Stimulated activated CD4-positive, alpha-beta T cell treated with anti-CD3 and anti-CD28 coated beads, Interleukin-12 subunit alpha, Interleukin-12 subunit beta, amount 100 ng/mL, for 24 hours (primary cell): ENCODE measurements around the gene KDM4D.
A peak's percentile ranks its signal among the peaks of the same experiment; 100 is the strongest.
"Not testable (repeated sequence)": the region's sequence is repeated elsewhere in the genome, so short reads cannot be mapped to it uniquely, and the experiment has no call there.

ENCODE experiments used
- DNase-seq, 2 experiments: peaks; one replicate each; pipeline ENCODE4 v3.0.0-alpha.2; 2020; ENCODE audit warnings: low read depth in 2 of 2

Gene KDM4D

DNA sequence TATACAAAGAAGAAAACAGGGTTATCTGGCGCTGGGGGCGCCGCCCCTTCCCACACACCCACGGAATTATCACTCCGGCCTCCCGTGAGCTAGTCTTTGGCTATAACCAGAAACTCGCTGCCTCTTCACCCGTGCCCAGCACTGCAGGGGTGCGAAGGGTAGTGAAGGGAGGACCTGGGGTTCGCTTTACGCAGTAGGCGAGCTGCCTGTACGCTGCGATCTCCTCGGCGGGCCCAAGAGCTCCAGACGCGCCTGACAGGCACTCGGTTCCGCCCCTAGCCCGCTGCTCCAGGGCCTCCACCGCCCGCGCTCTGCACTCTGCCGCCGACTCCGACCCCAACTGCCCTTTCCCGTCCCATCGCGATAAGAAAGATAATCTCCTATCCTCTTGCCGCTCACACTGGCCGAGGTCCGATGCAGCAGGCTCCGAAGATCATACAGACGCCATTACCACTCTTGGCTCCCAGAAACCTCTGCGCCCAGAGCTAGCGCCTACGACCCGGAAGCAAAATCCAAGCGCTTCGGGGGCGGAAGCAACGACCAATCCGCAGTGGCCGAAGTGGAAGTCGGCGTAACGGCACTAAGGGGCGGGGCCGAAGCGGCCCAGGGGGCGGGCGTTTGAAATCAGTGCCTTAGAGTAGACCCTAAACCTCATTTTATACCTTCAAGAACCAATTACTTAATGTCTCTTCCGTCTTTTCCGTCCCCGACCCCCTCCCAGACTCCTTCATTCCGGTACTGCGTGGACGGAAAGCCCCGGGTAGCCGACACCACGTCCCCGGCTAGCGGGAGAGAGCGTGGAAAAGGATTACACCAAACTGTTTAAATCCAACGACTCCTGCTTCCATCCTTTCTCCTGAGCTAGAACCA is at the start of gene KDM4D, which contains the start of gene CWC15:
Gene KDM4D (plus strand): TSS at position 611 of the 870 bp plus-strand sequence. CDS start 23,664 bp downstream, outside the sequence.
Gene CWC15 (minus strand): TSS at position 458 of the 870 bp plus-strand sequence. CDS start 1,371 bp downstream, outside the sequence.
- DNase-seq = peak; percentile 88 to 94

DNA sequence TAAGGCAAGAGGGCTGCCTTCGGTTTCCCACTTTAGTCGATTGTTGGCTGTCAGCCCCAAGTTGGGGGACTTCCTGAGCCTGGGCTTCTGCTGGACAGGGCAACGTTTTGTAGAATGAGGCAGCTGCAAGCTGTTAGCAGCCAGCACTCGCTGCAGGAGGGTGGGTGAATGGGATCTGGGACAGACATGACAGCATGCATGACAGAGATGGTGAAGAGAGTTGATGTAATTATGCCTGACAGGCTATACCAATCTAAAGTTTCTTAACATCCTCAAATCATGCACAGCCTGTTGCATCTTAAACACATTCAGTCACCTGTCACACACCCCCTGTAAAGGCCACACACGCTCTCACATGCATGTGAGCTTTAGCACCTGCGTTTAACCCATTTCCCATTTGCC is 49.3 kb upstream of the KDM4D start:
- DNase-seq = no peak

DNA sequence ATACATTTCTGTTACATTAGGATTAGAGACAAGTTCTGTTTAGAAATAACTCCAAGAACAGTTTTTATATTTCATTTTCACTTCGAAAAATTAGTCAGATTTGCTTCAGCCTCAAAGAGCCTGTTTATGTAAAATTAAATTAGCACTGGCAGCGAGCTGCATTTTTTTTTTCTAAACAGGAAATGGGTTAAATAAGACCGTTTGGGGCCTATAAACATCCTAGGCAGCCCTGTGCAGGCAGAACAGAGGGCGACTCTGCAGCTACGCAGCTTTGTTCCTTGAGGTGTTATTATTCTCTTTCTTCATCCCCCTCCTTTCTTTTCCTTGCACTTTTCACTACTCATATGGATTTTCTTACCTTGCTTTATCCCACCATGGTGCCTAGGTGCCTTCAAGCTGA is 48.9 kb upstream of the KDM4D start:
- no peak for DNase-seq

DNA sequence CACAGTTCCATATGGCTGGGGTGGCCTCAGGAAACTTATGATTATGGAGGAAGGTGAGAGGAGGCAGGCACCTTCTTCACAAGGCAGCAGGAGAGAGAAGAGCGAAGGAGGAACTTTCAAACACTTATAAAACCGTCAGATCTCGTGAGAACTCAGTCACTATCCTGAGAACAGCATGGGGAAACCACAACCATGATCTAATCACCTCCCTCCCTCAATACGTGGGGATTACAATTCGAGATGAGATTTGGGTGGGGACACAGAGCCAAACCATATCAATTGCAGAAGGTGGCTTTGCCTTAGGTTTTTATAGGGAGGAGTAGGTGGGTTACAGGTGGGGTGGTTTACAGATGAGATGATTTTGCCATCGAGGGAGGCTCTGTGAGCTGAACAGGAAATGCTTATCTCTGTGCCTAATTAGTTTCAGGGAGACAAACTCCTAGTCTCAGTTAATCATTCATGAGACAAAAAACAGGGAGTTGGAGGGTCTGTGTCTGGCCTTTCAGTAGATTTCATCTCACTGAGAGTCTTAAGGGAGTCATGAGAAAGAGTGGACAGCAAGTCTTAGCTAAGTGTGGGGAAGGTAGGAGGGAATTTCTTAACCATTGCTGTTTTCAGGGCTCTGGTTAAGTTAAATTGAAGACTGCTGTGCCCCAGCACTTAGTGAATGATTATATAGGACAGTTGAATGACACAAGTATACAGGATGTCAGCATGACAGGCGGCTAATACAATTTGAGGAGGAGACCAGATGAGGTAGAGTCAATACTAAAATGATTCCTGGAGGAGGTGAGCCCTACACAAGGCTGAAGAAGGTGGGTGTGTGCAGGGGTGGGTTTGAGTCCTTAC is 47.9 kb upstream of the KDM4D start:
- no peak for DNase-seq

DNA sequence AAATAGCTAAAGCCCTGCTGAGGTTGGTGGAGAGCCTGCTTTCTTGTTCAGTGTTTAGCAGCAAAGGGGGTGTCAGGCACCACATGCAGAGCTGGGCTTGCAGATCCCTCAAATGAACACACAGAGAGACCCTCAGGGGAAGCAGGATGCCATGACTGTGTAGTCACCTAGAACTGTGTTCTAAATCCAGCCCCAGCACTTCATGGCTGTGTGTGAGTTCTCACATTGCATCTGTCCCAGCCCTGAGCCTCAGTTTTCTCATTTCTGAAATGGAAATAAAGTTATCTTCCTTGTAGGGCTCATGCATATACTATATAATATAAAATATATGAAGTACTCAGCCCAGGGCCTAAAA is 47.3 kb upstream of the KDM4D start:
- DNase-seq = no peak

DNA sequence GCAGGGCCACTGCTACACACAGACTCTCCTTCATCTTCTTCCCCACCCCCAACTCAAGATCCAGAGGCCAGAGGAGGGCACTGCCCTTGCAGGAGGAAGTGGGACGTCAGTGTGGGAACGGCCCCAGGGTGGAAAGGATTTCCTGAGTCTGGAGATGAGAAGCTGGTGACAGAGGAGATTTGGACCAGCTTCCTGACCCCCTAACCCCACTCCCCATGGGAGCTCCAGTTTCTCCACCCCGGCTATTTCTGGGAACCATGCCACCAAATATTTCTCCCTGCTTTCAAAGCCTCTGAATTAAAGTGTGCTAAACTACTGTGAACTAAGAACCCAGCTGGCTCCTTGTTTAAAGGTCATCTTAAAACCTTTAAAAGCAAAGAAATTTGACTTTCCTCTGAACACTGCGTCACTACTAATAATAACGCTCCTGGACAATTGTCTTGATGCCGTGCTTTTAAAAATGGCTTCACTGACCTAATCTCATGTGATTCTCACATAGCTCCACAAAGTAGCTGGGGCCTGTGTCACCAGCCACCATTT is 46.7 kb upstream of the KDM4D start:
- no peak for DNase-seq

DNA sequence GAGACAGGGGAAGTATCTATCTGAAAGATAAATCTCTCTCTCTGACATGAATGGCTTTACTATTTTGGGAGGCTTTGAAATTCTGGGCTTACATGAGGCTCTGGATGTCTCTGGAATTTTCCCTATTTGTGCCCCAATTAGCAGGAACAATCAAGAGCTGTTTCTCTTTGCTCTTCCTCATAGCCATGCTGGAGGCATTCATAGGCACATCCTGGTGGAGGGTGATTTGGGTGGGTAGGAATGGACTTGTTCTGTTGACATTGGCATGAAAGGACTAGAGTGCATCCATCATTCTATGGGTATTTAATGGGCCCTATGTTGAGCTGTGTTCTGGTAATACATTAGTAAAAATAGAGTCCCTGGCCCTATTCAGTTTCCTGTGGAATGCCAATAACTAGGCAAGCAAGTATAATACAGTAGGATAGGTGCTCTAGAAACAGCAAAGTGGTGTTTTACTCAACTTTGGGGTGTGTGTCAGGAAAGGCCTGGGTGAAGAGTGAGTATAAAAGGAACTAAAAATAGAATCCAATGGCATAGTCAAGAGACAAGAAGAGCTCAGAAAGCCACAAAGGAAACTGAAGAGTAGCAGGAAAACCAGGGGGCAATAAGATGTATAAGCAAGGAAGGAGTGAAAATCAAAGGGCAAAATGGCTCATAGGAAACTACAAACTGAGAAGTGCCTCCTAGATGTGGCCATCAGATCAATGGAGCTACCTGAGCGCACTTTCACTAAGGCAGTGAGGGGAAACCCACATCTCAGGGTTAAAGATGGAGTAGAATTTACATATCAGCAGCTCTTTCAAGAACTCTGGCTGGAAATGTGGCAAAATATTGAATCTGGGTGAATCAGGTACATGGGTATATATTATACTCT is 45.2 kb upstream of the KDM4D start:
- DNase-seq = no peak

DNA sequence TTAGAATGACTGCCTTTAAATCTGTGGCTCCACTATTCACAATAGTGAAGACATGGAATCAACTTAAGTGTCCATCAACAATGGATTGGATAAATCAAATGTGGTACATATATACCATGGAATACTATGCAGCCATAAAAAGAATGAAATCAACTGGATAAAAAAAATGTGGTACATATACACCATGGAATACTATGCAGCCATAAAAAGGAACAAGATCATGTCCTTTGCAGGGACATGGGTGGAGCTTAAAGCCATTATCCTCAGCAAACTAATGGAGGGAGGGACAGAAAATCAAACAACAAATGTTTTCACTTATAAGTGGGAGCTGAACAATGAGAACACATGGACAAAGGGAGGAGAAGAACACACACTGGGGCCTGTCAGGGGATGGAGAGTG is 41.4 kb upstream of the KDM4D start:
- DNase-seq = not testable (repeated sequence)

DNA sequence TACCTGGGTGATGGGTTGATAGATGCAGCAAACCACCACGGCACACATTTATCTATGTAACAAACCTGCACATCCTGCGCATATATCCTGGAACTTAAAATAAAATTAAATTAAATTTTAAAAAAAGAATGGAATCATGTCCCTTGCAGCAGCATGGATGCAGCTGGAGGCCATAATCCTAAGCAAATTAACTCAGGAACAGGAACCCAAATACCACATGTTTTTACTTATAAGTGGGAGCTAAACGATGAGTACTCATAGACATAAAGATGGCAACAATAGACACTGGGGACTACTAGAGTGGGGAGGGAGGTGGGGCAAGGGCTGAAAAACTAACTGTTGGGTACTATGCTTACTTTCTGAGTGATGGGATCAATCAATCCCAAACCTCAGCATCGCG is 41.0 kb upstream of the KDM4D start:
- no peak for DNase-seq

DNA sequence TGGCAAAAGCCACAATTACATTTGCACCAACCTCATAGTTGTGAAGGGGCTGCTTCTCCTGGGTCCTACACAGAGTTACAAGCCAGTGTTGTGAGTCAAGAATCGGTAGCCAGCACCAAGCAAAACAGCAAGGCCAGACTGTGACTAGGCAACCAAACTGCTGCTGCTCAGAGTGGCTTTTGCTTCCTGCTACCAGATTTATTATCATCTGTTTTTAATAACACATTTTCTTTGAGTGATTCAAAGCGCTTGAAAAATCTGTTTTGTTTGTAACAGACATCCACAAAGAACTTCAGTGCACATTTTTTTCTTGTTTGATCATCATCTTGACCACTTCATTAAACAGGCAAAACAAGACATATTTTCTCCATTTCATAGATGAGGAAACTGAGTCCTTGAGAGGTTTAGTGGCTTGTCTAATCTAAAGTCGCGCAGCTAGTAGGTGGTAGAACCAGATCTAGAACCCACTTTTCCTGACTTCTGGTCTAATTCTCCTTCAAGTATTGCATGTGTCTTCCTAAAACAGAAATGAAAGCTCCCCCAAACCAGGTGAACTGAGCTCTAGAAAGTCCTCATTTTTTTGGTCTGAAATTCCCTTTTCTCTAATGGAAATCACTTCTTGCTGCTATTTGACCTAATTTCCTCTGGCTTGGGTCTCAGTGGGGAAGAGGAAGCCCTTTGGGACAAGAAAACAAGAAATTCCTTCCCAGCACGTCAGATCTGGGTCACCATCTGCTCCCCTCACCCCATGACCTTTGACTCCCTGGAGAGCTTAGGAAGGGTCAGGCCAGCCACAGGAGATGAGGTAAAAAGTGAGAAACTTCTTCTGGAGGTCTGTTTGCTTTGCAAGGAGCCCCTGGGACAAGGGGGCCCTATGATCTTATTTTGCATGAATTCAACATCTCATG is 40.0 kb upstream of the KDM4D start:
- no peak for DNase-seq

DNA sequence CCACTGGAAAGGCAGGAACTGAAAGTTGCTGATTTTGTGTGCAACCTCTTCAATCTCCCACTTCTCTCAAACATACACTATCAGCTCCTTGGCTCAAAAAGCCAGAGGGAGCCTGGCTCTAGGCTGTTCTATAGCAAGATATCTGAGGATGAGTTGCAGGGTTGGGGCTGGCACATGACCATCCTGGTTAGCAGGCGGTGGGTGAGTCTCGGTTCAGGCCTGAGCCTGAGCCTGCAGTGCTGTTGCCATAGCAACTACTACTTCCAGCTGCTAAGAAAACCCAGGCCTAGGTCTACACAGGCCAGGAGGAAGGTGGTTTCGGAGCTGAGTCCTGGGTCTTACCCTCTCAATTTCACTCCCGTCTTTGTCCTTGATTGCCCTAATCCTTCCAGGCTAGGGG is 39.1 kb upstream of the KDM4D start:
- DNase-seq = no peak

DNA sequence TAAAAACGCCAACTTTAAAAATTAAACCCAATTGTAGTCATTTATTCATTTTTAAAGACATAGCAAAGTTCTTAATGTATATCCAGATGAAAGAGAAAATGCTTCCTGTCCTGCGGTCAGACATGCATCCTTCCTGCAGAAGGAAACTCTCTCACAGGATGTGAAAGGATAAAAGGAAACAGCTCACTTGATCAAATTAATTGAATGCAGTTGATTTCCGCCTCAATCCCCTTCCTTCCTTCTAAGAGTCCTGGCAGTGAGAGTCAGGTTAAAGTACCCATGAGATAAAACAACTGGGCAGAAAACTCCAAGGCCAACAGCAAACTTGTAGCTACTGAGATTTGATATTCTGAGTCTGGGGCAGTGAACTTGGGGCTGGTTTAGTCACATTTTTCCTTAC is 38.7 kb upstream of the KDM4D start:
- no peak for DNase-seq

DNA sequence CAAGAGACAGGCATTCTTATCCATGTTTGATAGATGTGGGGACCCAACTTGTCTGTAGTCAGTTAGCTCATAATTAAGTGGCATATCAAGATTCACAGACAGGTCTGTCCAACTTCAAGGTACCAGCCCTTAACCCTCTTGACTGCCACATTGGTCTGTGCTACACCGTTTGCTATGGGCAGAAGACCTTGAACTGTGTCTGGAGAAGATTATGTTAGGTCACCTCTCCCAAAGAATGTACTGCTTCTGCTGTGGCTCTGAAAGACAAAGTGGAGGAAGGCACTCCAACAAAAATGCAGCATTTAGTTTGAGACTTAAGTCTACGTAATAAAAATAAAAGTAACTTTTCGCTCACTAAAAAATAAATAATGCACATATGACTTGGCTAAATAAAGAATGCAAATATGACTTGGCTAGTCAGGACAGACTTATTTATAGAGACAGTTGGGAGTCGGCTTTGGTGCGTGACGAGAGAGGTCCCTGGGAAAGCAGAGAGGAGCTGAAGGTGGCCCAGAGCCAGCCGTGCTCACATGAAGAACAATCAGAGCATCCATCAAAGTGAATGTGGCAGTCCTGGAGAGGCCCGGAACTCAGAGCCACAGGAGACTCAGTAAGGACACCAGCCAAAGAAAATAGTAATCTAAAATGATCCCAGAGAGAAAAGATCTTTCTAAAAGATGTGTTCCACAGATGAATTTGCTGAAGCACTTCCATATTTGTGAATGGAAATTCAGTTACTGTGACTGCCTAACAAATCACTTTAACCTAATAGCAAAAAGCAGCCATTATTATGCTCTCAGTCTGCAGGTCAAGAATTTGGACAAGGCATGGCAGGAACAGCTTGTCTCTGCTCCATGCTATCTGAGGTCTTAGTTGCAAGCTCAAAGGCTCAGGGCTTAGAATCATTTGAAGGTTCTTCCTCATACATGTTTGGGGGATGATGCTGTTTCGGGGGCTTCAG is 35.1 kb upstream of the KDM4D start:
- no peak for DNase-seq

DNA sequence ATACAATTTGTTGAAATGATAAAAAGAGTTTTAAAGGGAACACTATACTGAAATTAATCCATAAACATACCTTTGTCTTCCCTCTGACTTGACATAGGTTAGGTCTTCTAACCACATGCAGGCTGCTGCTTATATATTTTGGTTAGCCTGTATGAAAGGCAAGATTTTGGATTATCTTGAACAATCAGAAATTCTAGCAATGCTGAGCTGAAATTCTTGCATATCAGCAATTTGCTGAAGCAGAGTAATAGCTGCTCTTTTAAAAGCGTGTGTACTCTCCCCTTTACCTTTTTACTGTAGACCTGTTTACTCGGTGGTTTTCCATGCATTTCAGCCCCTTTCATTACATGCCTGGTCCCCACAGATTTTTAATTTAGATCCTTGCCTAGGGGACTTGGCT is 34.2 kb upstream of the KDM4D start:
- DNase-seq = no peak

DNA sequence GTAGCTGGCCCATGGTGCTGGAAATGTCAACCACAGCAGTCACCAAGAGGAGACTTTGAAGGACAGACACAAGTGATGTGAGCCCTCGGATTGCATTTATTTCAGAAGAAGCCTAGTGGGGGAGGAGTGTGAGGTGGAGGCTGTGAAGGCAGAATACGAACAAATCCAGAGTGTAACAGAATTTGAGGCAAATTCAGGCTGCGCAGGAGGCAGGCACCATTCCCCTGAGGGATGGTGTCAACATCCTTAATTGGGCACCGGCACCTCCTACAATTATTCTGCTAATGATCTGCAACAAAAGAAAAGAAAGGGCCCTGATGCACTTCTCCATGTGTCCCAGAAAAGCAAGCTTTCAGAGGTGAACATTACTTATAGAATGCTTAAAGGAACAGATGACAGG is 32.4 kb upstream of the KDM4D start:
- no peak for DNase-seq

DNA sequence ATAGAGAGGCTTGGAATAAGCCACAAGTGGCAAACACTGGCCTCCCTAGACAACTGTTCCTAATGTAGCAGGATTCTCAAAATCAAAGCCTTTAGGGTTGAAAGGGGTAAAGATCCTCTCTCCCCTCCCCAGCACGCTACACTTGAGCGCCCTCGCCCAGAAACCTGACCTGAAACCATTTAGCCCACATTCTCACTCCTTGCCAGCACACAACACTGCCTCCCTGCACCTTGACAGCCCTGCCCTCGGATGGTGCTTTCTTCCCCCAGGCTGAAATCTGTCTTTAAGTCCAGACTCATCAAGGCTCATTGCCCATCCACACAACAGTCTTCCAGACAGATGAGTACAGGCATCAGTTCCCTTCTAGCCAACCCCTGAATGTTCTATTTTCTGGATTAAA is 26.7 kb upstream of the KDM4D start:
- DNase-seq = no peak

DNA sequence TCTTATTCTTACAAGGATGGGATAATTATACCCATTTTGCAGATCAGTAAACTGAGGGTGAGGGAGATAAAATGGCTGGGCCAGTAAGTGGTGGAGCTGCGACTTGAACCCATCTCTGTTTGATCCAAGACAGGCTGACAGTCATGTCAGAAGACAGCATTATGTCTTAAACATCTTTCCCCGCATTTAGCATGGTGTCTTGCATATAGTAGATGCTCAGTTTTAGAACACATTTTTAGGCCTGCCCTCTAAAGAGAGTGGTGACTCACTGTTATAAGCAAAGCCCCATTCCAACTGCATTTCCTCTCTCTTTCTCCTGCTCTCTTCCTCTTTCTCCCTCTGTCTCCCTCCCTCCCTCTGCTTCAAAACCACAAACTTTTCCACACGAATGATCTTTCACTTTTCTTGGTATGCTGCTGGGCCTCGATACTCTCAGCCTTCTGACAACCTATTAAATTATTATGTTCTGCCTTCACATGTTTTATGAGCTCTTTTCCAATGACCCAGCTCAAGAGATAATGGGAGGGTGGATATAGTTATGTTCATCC is 25.4 kb upstream of the KDM4D start:
- DNase-seq = no peak

DNA sequence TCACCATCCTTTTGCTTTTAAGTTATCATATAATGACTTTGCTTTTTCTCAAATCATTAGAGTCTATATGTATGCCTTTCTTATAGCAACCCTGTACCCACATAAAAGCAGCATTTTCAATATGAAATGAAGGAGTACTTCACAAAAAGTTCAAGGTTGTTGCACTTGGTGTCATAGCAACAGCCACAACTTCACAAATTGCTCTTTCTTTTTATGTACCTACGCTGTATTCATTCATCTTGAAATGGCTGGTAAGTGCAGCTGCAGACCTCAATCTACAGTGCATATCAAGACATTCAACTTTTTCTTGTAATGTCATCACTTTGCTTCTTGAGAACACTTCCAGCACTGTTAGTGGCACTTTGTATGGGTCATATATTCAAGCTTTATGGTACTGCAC is 18.8 kb upstream of the KDM4D start:
- DNase-seq = no peak

DNA sequence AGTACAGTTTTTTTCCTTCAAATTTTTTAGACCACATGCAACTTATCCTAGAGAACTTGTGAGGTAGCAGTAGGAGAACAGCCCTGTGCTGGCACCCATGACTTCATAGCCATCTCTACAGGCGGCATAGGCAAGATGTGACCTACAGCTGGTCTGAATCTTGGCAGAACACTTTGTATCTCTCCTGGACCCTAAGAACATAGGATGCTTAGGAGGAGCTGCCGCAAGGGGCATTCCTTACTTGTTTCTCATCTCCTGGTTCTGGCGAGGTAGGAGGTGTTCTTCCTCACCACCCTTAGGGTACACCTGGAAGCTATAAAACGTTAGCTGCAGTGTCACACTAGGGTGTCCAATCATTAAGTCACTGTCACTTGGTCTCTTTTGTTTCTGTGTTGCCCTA is 16.5 kb upstream of the KDM4D start:
- no peak for DNase-seq
